ENCODE measurements around the gene CRLF2. TPM values are rescaled to one million over a fixed set of nuclear protein-coding genes. Genes with fewer than 3 reads are reported as not detected.

Gene CRLF2
- total RNA-seq, 2 experiments from 2014 or later = 0.80 to 3.3 TPM

DNA sequence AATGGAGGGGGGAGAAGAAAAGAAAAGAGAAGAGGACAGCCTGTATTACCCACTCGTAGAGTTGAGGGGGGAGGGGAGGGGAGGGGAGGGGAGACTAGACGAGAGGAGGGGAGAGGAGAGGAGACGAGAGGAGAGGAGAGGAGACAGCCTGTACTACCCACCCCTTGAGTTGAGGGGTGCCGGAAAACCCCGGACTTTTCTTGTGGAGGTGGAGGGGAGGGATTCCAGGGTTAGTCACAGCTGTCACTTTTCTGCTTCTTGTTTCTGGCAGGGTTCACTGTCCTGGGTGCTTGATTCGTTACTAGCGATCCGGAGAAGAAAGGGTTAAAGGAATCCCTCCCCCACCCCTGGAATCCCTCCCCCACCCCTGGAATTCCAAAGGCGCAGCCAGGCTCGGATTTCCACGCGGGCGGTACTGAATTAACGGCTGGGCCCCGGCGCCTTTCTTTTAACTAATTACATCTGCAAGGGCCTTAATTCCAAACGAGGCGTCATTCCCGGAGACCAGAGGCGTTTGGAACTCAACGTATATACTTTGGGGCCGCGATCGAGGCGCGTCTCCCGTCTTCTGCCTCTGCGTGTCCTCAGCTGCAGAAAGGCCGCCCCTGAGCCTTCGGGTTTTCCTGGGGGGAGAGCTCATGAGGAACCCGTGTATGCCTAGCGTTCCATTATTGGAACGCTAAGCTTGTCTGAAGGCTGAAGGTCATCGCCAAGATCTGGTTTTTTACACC is 36.0 kb upstream of the CRLF2 start:
- Histone ChIP-seq H3K27ac (ENCODE audit: low read depth, low read length, poor library complexity, severe bottlenecking) (no peak overlapping the region), H2AFZ (ENCODE audit: low read length) (peak overlapping the region; percentile 99; the same call in 1 of the 2 replicates)
- intact Hi-C loops (cut with micrococcal nuclease; ENCODE audit: unreplicated experiment) = loop anchor here (5.0 kb wide), 1 partner anchor 144 kb away; the partner anchor contains the start of gene SLC25A6

DNA sequence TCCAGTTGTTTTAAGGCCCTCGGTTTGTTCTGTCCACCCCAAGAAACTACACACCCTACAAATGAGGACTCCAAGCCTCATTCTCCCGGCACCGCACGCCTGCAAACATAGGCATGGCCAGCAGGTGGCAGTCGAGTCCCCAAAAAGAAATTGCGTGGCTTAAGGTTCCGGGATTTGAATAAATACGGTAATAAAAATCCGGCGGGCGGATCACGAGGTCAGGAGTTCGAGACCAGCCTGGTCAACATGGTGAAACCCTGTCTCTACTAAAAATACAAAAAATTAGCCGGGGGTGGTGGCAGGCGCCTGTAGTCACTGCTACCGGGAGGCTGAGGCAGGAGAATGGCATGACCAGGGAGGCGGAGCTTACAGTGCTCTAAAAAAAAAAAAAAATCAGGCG is 34.4 kb upstream of the CRLF2 start:
- H3K27ac ChIP-seq (ENCODE audit: low read depth, low read length, poor library complexity, severe bottlenecking) = no peak overlapping the region
- no peak overlapping the region; the same call in 1 of the 2 replicates for H2AFZ ChIP-seq (ENCODE audit: low read length)
- DNase-seq (ENCODE audit: low spot score) = peak; percentile 85
- BruUV-seq (replicated peaks) = no TSS peak
- TF ChIP-seq, protein P1, sequence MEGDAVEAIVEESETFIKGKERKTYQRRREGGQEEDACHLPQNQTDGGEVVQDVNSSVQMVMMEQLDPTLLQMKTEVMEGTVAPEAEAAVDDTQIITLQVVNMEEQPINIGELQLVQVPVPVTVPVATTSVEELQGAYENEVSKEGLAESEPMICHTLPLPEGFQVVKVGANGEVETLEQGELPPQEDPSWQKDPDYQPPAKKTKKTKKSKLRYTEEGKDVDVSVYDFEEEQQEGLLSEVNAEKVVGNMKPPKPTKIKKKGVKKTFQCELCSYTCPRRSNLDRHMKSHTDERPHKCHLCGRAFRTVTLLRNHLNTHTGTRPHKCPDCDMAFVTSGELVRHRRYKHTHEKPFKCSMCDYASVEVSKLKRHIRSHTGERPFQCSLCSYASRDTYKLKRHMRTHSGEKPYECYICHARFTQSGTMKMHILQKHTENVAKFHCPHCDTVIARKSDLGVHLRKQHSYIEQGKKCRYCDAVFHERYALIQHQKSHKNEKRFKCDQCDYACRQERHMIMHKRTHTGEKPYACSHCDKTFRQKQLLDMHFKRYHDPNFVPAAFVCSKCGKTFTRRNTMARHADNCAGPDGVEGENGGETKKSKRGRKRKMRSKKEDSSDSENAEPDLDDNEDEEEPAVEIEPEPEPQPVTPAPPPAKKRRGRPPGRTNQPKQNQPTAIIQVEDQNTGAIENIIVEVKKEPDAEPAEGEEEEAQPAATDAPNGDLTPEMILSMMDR (conservative IDR thresholded peaks at IDR 0.05; ENCODE audit: low read length) = peak; percentile 88
- TF ChIP-seq EZH2phosphoT487 (IDR thresholded peaks at IDR 0.05; ENCODE audit: borderline replicate concordance, low read depth, low read length) = no peak
- H3K4me2 ChIP-seq (ENCODE audit: low read length) = no peak overlapping the region
- H3K9me2 ChIP-seq (ENCODE audit: insufficient read depth, low read length) = no peaks in the 10 kb centered on the region
- no peaks in the 10 kb centered on the region for H4K20me1 ChIP-seq (ENCODE audit: insufficient read depth, low read length)
- no peaks in the 10 kb centered on the region for H3K79me2 ChIP-seq (ENCODE audit: insufficient read depth, low read depth, low read length)
- CTCF ChIA-PET (ENCODE audit: unreplicated experiment) = no interaction called here
- peaks cover 13% of the 10 kb centered on the region for H3K4me1 ChIP-seq (ENCODE audit: insufficient read depth, low read length, poor library complexity, severe bottlenecking)
- intact Hi-C loops (cut with micrococcal nuclease; ENCODE audit: unreplicated experiment) = loop anchor here (1.0 to 5.0 kb wide), 3 partner anchors 41 to 145 kb away; partner anchors contain the start of gene SLC25A6
- no peak overlapping the region for H3K4me3 ChIP-seq (ENCODE audit: low read depth, low read length, poor library complexity, severe bottlenecking)
- POLR2A ChIA-PET = no interaction called here
- H3K9me3 ChIP-seq (ENCODE audit: low read length) = no peaks in the 10 kb centered on the region
- H3K36me3 ChIP-seq (ENCODE audit: insufficient read depth, low read length) = no peaks in the 10 kb centered on the region

More for the DNA sequence above, 36.0 kb upstream of the CRLF2 start:
- no peaks in the 10 kb centered on the region for H3K9me2 ChIP-seq (ENCODE audit: insufficient read depth, low read length)
- POLR2A ChIA-PET = no interaction called here
- no peak overlapping the region for H3K4me3 ChIP-seq (ENCODE audit: low read depth, low read length, poor library complexity, severe bottlenecking)
- CTCF ChIA-PET (ENCODE audit: unreplicated experiment) = no interaction called here
- no peaks in the 10 kb centered on the region for H3K9me3 ChIP-seq (ENCODE audit: low read length)
- H4K20me1 ChIP-seq (ENCODE audit: insufficient read depth, low read length) = no peaks in the 10 kb centered on the region
- no peaks in the 10 kb centered on the region for H3K36me3 ChIP-seq (ENCODE audit: insufficient read depth, low read length)
- H3K4me1 ChIP-seq (ENCODE audit: insufficient read depth, low read length, poor library complexity, severe bottlenecking) = peaks cover 13% of the 10 kb centered on the region
- no peaks in the 10 kb centered on the region for H3K79me2 ChIP-seq (ENCODE audit: insufficient read depth, low read depth, low read length)
- no TSS peak for BruUV-seq (replicated peaks)
- TF ChIP-seq, protein P1 (conservative IDR thresholded peaks at IDR 0.05; ENCODE audit: low read length) = no peak
- TF ChIP-seq EZH2phosphoT487 (IDR thresholded peaks at IDR 0.05; ENCODE audit: borderline replicate concordance, low read depth, low read length) = no peak
- H3K4me2 ChIP-seq (ENCODE audit: low read length) = 0 out of 2 replicates have a peak overlapping the region, but pooled peaks have one; percentile 65
- DNase-seq (ENCODE audit: low spot score) = no peak

Data from OCI-LY7 (cell line).